Glutamatergic neuron (in vitro differentiated cells): ENCODE data around the gene FAM168A. TPM values are rescaled to one million over a fixed set of nuclear protein-coding genes. Genes with fewer than 3 reads are reported as not detected.
"Not testable (repeated sequence)": the region's sequence is repeated elsewhere in the genome, so short reads cannot be mapped to it uniquely, and the experiment has no call there.

Source experiments
- DNase-seq: peaks from one replicate; pipeline ENCODE4 v3.0.0; 2022
- H3K27ac Mint-ChIP-seq: one replicate; pipeline ENCODE4 v1.8.0; 2020; ENCODE audit warnings: mild to moderate bottlenecking, mixed read lengths, inconsistent platforms; ENCODE audit not compliant: unreplicated experiment
- H3K27me3 Mint-ChIP-seq: one replicate; pipeline ENCODE4 v1.8.0; 2020; ENCODE audit warnings: mild to moderate bottlenecking, moderate library complexity, mixed read lengths, inconsistent platforms; ENCODE audit not compliant: unreplicated experiment
- H3K36me3 Mint-ChIP-seq: one replicate; pipeline ENCODE4 v1.8.0; 2020; ENCODE audit warnings: mild to moderate bottlenecking, mixed read lengths, inconsistent platforms; ENCODE audit not compliant: unreplicated experiment
- H3K4me1 Mint-ChIP-seq: one replicate; pipeline ENCODE4 v1.8.0; 2020; ENCODE audit warnings: mild to moderate bottlenecking, low read depth, mixed read lengths, inconsistent platforms; ENCODE audit not compliant: unreplicated experiment
- H3K4me3 Mint-ChIP-seq: one replicate; pipeline ENCODE4 v1.8.0; 2020; ENCODE audit warnings: mild to moderate bottlenecking, mixed read lengths, inconsistent platforms; ENCODE audit not compliant: unreplicated experiment
- H3K9me3 Mint-ChIP-seq: one replicate; pipeline ENCODE4 v1.8.0; 2020; ENCODE audit warnings: mild to moderate bottlenecking, moderate library complexity, mixed read lengths, inconsistent platforms; ENCODE audit not compliant: unreplicated experiment
- CTCF ChIP-seq: fragments of 200-600 bp; sonication (generic); IDR thresholded peaks from one replicate; pipeline ENCODE4 v1.5.0; 2021; ENCODE audit not compliant: partially characterized antibody, unreplicated experiment
- total RNA-seq: library from RNA; stranded (reverse); fragmentation: NEBNext Ultra II Directional; extraction: Animal tissue kit (Norgen Biotek cat#: 25700); gene quantifications from one replicate; pipeline ENCODE4 v1.2.1, GENCODE V29; 2021; ENCODE audit not compliant: unreplicated experiment

FAM168A gene
- total RNA-seq, 1 donor from 2014 or later, result 84.3 TPM

GRCh38 chr11:73446766-73447165 lies 151.1 kb downstream of the FAM168A start:
- H3K27me3 Mint-ChIP-seq, result no peaks in the 10 kb centered on the region
- no peaks in the 10 kb centered on the region for H3K36me3 Mint-ChIP-seq
- H3K4me3 Mint-ChIP-seq, result no peak overlapping the region
- H3K27ac Mint-ChIP-seq, result no peak overlapping the region
- TF ChIP-seq CTCF, result no peak
- DNase-seq, result no peak
- H3K9me3 Mint-ChIP-seq, result peaks cover 2% of the 10 kb centered on the region
- peaks cover 2% of the 10 kb centered on the region for H3K4me1 Mint-ChIP-seq

- Mint-ChIP-seq H3K9me3 (peaks cover 2% of the 10 kb centered on the region), H3K27me3 (no peaks in the 10 kb centered on the region), H3K36me3 (no peaks in the 10 kb centered on the region), H3K4me1 (peaks cover 2% of the 10 kb centered on the region), H3K27ac (no peak overlapping the region), H3K4me3 (no peak overlapping the region)
- no peak for DNase-seq
- TF ChIP-seq CTCF, result no peak
Measured at GRCh38 chr11:73445980-73446379, 151.9 kb downstream of the FAM168A start.

GRCh38 chr11:73439002-73439843 lies 158.7 kb downstream of the FAM168A start:
- no peaks in the 10 kb centered on the region for H3K36me3 Mint-ChIP-seq
- no peak for TF ChIP-seq CTCF
- peaks cover 2% of the 10 kb centered on the region for H3K27me3 Mint-ChIP-seq
- no peak overlapping the region for H3K27ac Mint-ChIP-seq
- H3K9me3 Mint-ChIP-seq, result no peaks in the 10 kb centered on the region
- peaks cover 13% of the 10 kb centered on the region for H3K4me1 Mint-ChIP-seq
- no peak overlapping the region for H3K4me3 Mint-ChIP-seq
- DNase-seq, result no peak

GRCh38 chr11:73436859-73437258 lies 161.1 kb downstream of the FAM168A start:
- H3K9me3 Mint-ChIP-seq, H3K4me3 Mint-ChIP-seq, DNase-seq, H3K27ac Mint-ChIP-seq, H3K27me3 Mint-ChIP-seq, H3K36me3 Mint-ChIP-seq: not testable (repeated sequence)
- peaks cover 13% of the 10 kb centered on the region for H3K4me1 Mint-ChIP-seq

- no peak for DNase-seq
- no peaks in the 10 kb centered on the region for H3K36me3 Mint-ChIP-seq
- peaks cover 6% of the 10 kb centered on the region for H3K27me3 Mint-ChIP-seq
Measured at GRCh38 chr11:73431396-73431795, 166.5 kb downstream of the FAM168A start.

More at GRCh38 chr11:73431396-73431795, 166.5 kb downstream of the FAM168A start:
- H3K4me1 Mint-ChIP-seq, result peaks cover 6% of the 10 kb centered on the region
- no peaks in the 10 kb centered on the region for H3K9me3 Mint-ChIP-seq
- H3K27ac Mint-ChIP-seq, result no peak overlapping the region
- H3K4me3 Mint-ChIP-seq, result no peak overlapping the region
- TF ChIP-seq CTCF, result no peak
